HEK293 (cell line): ENCODE measurements around the gene IL1B.

ENCODE experiments used
- GLI2 ChIP-seq: fragments of 450-650 bp; formaldehyde crosslinking; IDR thresholded peaks from 2 replicates; pipeline ENCODE4; 2017; ENCODE audit warnings: missing biosample characterization, missing genetic modification characterization, low read depth, borderline replicate concordance
- GLI4 ChIP-seq: fragments of 450-650 bp; formaldehyde crosslinking; IDR thresholded peaks from 2 replicates; pipeline ENCODE4 v1.5.1; 2016; ENCODE audit warnings: missing biosample characterization, missing genetic modification characterization
- GLIS1 ChIP-seq: fragments of 450-650 bp; formaldehyde crosslinking; IDR thresholded peaks from 2 replicates; pipeline ENCODE4 v1.5.1; 2016; ENCODE audit warnings: missing biosample characterization, missing genetic modification characterization
- HIC1 ChIP-seq: fragments of 450-650 bp; formaldehyde crosslinking; IDR thresholded peaks from 2 replicates; pipeline ENCODE4 v1.5.1; 2016; ENCODE audit warnings: missing biosample characterization, missing genetic modification characterization
- IKZF3 ChIP-seq: fragments of 450-650 bp; IDR thresholded peaks from 2 replicates; pipeline ENCODE4 v1.5.0; 2018; ENCODE audit warnings: missing biosample characterization, mild to moderate bottlenecking, missing genetic modification characterization, moderate library complexity
- KLF16 ChIP-seq: fragments of 450-650 bp; formaldehyde crosslinking; IDR thresholded peaks from 2 replicates; pipeline ENCODE4 v1.5.1; 2017; ENCODE audit warnings: missing biosample characterization, missing genetic modification characterization
- PATZ1 ChIP-seq: fragments of 450-650 bp; formaldehyde crosslinking; IDR thresholded peaks from 2 replicates; pipeline ENCODE4 v1.5.1; 2016; ENCODE audit warnings: missing biosample characterization, missing genetic modification characterization
- PRDM10 ChIP-seq: fragments of 450-650 bp; formaldehyde crosslinking; IDR thresholded peaks from 2 replicates; pipeline ENCODE4 v1.5.1; 2016; ENCODE audit warnings: missing biosample characterization, missing genetic modification characterization
- ZBTB1 ChIP-seq: fragments of 450-650 bp; formaldehyde crosslinking; IDR thresholded peaks from 2 replicates; pipeline ENCODE4 v1.5.1; 2016; ENCODE audit warnings: missing biosample characterization, missing genetic modification characterization
- ZBTB21 ChIP-seq: fragments of 450-650 bp; formaldehyde crosslinking; IDR thresholded peaks from 2 replicates; pipeline ENCODE4 v1.5.1; 2017; ENCODE audit warnings: missing biosample characterization, missing genetic modification characterization
- ZIC2 ChIP-seq: fragments of 450-650 bp; formaldehyde crosslinking; IDR thresholded peaks from 2 replicates; pipeline ENCODE4 v1.5.1; 2016; ENCODE audit warnings: missing biosample characterization, missing genetic modification characterization
- ZNF10 ChIP-seq: fragments of 450-650 bp; formaldehyde crosslinking; IDR thresholded peaks from 2 replicates; pipeline ENCODE4 v1.5.1; 2017; ENCODE audit warnings: missing biosample characterization, missing genetic modification characterization
- ZNF221 ChIP-seq: fragments of 450-650 bp; formaldehyde crosslinking; IDR thresholded peaks from 2 replicates; pipeline ENCODE4 v1.5.1; 2017; ENCODE audit warnings: missing biosample characterization, missing genetic modification characterization, borderline replicate concordance
- ZNF366 ChIP-seq: fragments of 450-650 bp; formaldehyde crosslinking; conservative IDR thresholded peaks from 2 replicates; pipeline ENCODE4 v1.5.1; 2016; ENCODE audit warnings: missing biosample characterization, missing genetic modification characterization
- ZNF48 ChIP-seq: fragments of 450-650 bp; formaldehyde crosslinking; IDR thresholded peaks from 2 replicates; pipeline ENCODE4 v1.5.1; 2016; ENCODE audit warnings: missing biosample characterization, missing genetic modification characterization
- ZNF501 ChIP-seq: fragments of 450-650 bp; formaldehyde crosslinking; IDR thresholded peaks from 2 replicates; pipeline ENCODE4 v1.5.1; 2016; ENCODE audit warnings: missing biosample characterization, missing genetic modification characterization
- ZNF518A ChIP-seq: fragments of 450-650 bp; formaldehyde crosslinking; conservative IDR thresholded peaks from 2 replicates; pipeline ENCODE4 v1.5.1; 2016; ENCODE audit warnings: low read depth, missing biosample characterization, missing genetic modification characterization
- ZNF580 ChIP-seq: fragments of 450-650 bp; formaldehyde crosslinking; IDR thresholded peaks from 2 replicates; pipeline ENCODE4 v1.5.1; 2016; ENCODE audit warnings: missing biosample characterization, missing genetic modification characterization
- ZNF692 ChIP-seq: fragments of 450-650 bp; formaldehyde crosslinking; IDR thresholded peaks from 2 replicates; pipeline ENCODE4 v1.5.1; 2016; ENCODE audit warnings: missing biosample characterization, missing genetic modification characterization
- ZNF792 ChIP-seq: fragments of 450-650 bp; formaldehyde crosslinking; IDR thresholded peaks from 2 replicates; pipeline ENCODE4 v1.5.1; 2016; ENCODE audit warnings: missing biosample characterization, missing genetic modification characterization
- ZSCAN23 ChIP-seq: fragments of 450-650 bp; formaldehyde crosslinking; IDR thresholded peaks from 2 replicates; pipeline ENCODE4 v1.5.1; 2016; ENCODE audit warnings: missing biosample characterization, missing genetic modification characterization

The IL1B gene

GRCh38 chr2:112869258-112869842 lies 32.8 kb upstream of the IL1B start (continued):
- TF ChIP-seq ZNF518A (tag by site-specific recombination) (peak; percentile 41; the same call in 1 of the 2 replicates), GLI4 (no peak), ZSCAN23 (tag by site-specific recombination) (0 out of 2 replicates have a peak, but pooled peaks have one; percentile 55), ZNF366 (peak; percentile 94), ZBTB1 (tag by site-specific recombination) (no peak), ZNF48 (no peak), GLI2 (tag by site-specific recombination) (peak; percentile 85), ZIC2 (tag by site-specific recombination) (peak; percentile 34; the same call in 1 of the 2 replicates), IKZF3 (peak; percentile 90), GLIS1 (tag by site-specific recombination) (peak; percentile 77), ZNF792 (no peak), PRDM10 (peak; percentile 60; the same call in 1 of the 2 replicates), HIC1 (tag by site-specific recombination) (no peak), KLF16 (tag by site-specific recombination) (peak; percentile 78; the same call in 1 of the 2 replicates), ZNF221 (tag by site-specific recombination) (no peak), ZNF580 (peak; percentile 89), ZBTB21 (tag by site-specific recombination) (peak; percentile 46; the same call in 1 of the 2 replicates), ZNF692 (tag by site-specific recombination) (peak; percentile 44; the same call in 1 of the 2 replicates), ZNF10 (no peak), ZNF501 (peak; percentile 64; the same call in 1 of the 2 replicates), PATZ1 (tag by site-specific recombination) (peak; percentile 55)
